Gastroesophageal sphincter (tissue), 4 donors: Measurements from ENCODE around the gene MAGEA6. TPM values are rescaled to one million over a fixed set of nuclear protein-coding genes. Genes with fewer than 3 reads are reported as not detected.
"Not testable (repeated sequence)": the region's sequence is repeated elsewhere in the genome, so short reads cannot be mapped to it uniquely, and the experiment has no call there.

Experiments used
- ATAC-seq: fragments of 150-250 bp; one replicate; pipeline ENCODE4 v1.9.1; 2016; ENCODE audit warnings: mild to moderate bottlenecking, moderate library complexity
- H3K27ac ChIP-seq, 4 donors: fragments of 200-600 bp; sonication (generic) in 3 of 4; 1 replicate in 3 of 4; 2 replicates in 1 of 4; pipeline ENCODE4 v1.5.1; 2016 to 2019
- H3K27me3 ChIP-seq: fragments of 200-600 bp; sonication (generic); one replicate; pipeline ENCODE4 v1.5.1; 2019
- H3K36me3 ChIP-seq, 2 donors: fragments of 200-600 bp; sonication (generic); one replicate each; pipeline ENCODE4 v1.5.1; 2019; ENCODE audit warnings: control low read depth in 1 of 2
- H3K4me1 ChIP-seq, 3 donors: fragments of 200-600 bp; sonication (generic); 1 replicate in 2 of 3; 2 replicates in 1 of 3; pipeline ENCODE4 v1.5.1; 2016 to 2019; ENCODE audit warnings: control low read depth in 2 of 3
- H3K4me3 ChIP-seq, 2 donors: fragments of 200-600 bp; sonication (generic); one replicate each; pipeline ENCODE4 v1.5.1; 2019; ENCODE audit warnings: mild to moderate bottlenecking in 1 of 2, moderate library complexity in 1 of 2
- H3K9me3 ChIP-seq, 3 donors: fragments of 200-600 bp; sonication (generic); one replicate each; pipeline ENCODE4 v1.5.1; 2017 to 2019; ENCODE audit warnings: control low read depth in 2 of 3
- EP300 ChIP-seq: sonication (generic); formaldehyde crosslinking; IDR thresholded peaks from one replicate; pipeline ENCODE4 v1.6.1; 2017; ENCODE audit warnings: antibody characterized with exemption, mild to moderate bottlenecking
- POLR2A ChIP-seq, 2 donors: fragments of 450-650 bp; IDR thresholded peaks; one replicate each; pipeline ENCODE4 v1.6.1; 2017; ENCODE audit warnings: antibody characterized with exemption in 2 of 2, mild to moderate bottlenecking in 2 of 2, moderate library complexity in 1 of 2
- POLR2AphosphoS5 ChIP-seq: sonication (generic); formaldehyde crosslinking; IDR thresholded peaks from one replicate; pipeline ENCODE4 v1.6.1; 2017; ENCODE audit warnings: antibody characterized with exemption
- WGBS, 2 donors: methylation state at CpG; one replicate each; pipeline ENCODE4 v1.1.5; 2018; ENCODE audit warnings: low coverage in 1 of 2; 5-methylcytosine and 5-hydroxymethylcytosine counted together
- total RNA-seq, 4 donors: library from RNA; depleted of rRNA; stranded (reverse); fragments of >200 nt; gene quantifications; one replicate each; pipeline ENCODE4 v1.1.0, GENCODE V29; 2016
- TF ChIP-seq, protein P1 (sequence below), 4 experiments: fragments of 200-600 bp in 2 of 4; fragments of 450-650 bp in 2 of 4; sonication (generic) in 1 of 4; IDR thresholded peaks; one replicate each; pipeline ENCODE4 v1.5.1; 2017 to 2019; ENCODE audit warnings: antibody characterized with exemption in 4 of 4, mild to moderate bottlenecking in 2 of 4, moderate library complexity in 2 of 4

MAGEA6 gene, protein sequence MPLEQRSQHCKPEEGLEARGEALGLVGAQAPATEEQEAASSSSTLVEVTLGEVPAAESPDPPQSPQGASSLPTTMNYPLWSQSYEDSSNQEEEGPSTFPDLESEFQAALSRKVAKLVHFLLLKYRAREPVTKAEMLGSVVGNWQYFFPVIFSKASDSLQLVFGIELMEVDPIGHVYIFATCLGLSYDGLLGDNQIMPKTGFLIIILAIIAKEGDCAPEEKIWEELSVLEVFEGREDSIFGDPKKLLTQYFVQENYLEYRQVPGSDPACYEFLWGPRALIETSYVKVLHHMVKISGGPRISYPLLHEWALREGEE
- not detected for total RNA-seq

DNA sequence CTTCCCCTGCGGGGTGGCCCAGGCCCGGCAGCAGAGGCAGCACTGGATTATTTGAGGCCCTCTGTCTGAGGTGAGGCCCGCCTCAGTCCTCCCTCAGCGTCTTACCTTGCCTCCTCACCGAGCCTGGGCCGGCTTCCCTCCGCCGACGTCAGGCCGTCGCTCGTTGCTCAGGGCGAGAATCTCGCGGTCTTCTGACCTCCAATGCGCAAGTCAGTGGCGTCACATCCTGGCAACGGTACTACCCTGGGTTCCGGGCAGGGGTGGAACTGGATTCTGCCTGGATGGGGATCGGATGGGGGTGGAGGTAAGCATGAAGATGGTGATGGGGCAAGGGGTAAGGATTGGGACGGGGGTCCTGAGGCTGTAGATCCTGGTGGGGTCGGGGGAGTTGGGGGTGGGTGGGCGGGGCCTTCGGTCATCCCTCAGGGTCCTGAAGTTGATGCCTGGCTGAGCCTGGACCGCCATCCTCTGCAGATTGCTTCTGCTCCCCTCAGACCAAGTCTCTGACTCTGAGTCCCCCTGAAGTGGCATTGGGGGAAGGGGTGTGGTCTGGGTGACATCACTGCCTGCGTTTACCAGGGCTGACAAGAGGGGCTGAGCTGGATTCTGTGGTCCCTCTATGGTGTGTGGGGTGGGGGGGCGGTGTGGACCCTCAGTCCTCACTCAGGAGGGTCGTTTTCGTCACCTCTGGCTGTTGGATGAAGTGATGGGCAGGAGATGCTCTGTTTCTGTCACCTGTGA lies at the start of gene MAGEA6:
TSS of gene MAGEA6 (minus strand) at position 141 of the 741 bp plus-strand sequence. CDS start 2,039 bp downstream, outside the sequence.
- not testable (repeated sequence) for H3K9me3 ChIP-seq, H3K36me3 ChIP-seq, H3K4me1 ChIP-seq, H3K27ac ChIP-seq, ATAC-seq, H3K27me3 ChIP-seq, H3K4me3 ChIP-seq
- WGBS, 2 donors: no CpG with 5 or more reads among the region's 29 CpGs

DNA sequence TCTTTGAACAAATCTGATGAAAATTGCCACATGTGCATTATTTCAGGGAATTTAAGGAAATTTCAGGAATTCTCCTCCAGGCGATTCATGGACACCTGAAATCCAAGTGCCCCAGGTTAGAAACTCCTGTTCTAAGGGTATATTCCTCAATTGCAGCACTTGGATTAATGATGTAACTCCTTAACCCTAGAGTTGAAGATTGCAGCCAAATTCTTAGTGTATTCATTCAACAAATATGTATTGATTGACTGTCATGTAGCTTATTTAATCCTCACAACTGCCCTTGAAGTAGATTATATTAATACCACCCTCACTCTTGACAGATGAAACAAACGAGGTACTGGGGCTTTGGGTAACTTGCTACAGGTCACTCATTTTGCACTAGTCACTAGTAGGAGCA lies 49.8 kb upstream of the MAGEA6 start:
- no peak overlapping the region for H3K4me3 ChIP-seq
- no peaks in the 10 kb centered on the region for H3K36me3 ChIP-seq
- no peaks in the 10 kb centered on the region for H3K4me1 ChIP-seq
- H3K27me3 ChIP-seq: no peaks in the 10 kb centered on the region
- no peak for TF ChIP-seq POLR2AphosphoS5
- TF ChIP-seq, protein P1, sequence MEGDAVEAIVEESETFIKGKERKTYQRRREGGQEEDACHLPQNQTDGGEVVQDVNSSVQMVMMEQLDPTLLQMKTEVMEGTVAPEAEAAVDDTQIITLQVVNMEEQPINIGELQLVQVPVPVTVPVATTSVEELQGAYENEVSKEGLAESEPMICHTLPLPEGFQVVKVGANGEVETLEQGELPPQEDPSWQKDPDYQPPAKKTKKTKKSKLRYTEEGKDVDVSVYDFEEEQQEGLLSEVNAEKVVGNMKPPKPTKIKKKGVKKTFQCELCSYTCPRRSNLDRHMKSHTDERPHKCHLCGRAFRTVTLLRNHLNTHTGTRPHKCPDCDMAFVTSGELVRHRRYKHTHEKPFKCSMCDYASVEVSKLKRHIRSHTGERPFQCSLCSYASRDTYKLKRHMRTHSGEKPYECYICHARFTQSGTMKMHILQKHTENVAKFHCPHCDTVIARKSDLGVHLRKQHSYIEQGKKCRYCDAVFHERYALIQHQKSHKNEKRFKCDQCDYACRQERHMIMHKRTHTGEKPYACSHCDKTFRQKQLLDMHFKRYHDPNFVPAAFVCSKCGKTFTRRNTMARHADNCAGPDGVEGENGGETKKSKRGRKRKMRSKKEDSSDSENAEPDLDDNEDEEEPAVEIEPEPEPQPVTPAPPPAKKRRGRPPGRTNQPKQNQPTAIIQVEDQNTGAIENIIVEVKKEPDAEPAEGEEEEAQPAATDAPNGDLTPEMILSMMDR (IDR thresholded peaks at IDR 0.05): no peak
- no peak for TF ChIP-seq POLR2A (IDR thresholded peaks at IDR 0.05)
- H3K27ac ChIP-seq: no peak overlapping the region
- WGBS, 2 donors: 67 to 100% methylated on average over 1 of the region's 2 CpGs
- H3K9me3 ChIP-seq: no peaks in the 10 kb centered on the region
- no peak for ATAC-seq

DNA sequence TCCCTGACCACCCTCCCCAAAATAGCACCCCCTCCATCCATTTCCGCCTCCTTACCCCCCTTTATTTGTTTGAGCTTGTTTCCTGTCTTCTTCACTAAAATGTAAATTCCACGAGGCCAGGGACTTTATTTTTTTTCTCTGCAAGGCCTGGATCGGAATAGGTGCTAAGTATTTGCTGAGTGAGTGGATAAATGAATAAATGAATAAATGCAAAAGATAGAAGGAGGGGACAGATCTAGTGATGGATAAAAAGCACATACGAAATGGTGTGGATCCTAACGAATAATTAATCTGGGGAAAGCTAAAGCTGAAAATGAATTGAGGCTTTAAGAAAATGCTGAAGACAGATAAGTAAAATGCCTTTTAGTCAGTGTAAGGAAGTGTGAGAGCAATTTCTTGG lies 48.9 kb upstream of the MAGEA6 start:
- Histone ChIP-seq H3K9me3 (no peaks in the 10 kb centered on the region), H3K4me1 (no peaks in the 10 kb centered on the region), H3K27me3 (no peaks in the 10 kb centered on the region), H3K27ac (no peak overlapping the region), H3K36me3 (no peaks in the 10 kb centered on the region), H3K4me3 (no peak overlapping the region)
- TF ChIP-seq POLR2AphosphoS5 (no peak), POLR2A (IDR thresholded peaks at IDR 0.05) (no peak), EP300 (no peak)
- TF ChIP-seq, protein P1 (IDR thresholded peaks at IDR 0.05): no peak
- WGBS, 2 donors: 50 to 60% methylated on average over 1 to 2 of the region's 5 CpGs
- no peak for ATAC-seq

DNA sequence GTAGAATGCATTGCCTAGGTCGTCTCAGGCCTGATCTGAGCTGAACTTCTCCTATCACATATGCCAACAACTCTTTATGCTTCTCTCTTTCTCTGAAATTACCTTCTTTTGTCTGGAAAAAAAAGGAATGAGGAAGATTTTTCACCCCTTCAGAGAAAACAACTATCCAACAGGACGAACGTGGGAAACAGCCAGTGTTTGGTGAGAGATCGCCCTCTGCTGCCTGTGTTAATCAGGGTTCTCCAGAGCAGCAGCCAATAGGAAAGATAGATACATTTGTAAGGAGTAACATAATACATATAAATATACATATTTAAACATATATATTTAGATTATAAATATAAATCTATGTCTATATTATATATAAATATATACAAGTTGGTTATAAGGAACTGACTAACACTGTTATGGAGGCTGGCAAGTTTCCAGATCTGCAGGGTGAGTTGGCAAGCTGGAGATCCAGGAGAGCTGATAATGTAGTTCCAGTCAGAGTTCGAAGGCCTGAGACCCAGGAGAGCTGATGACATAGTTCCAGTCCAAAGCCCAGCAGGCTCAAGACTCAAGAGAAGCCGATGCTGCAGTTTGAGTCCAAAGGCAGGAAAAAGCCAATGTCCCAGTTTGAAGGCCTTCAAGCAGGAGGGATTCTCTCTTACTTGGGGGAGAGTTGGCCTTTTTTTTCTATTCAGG lies 47.7 kb upstream of the MAGEA6 start:
- H3K36me3 ChIP-seq: no peaks in the 10 kb centered on the region
- WGBS, 2 donors: 22 to 42% methylated on average over 4 to 5 of the region's 6 CpGs
- no peak for TF ChIP-seq EP300
- TF ChIP-seq, protein P1 (IDR thresholded peaks at IDR 0.05): no peak
- no peak for TF ChIP-seq POLR2AphosphoS5
- no peak for TF ChIP-seq POLR2A (IDR thresholded peaks at IDR 0.05)
- H3K4me3 ChIP-seq: no peak overlapping the region
- H3K9me3 ChIP-seq: no peaks in the 10 kb centered on the region
- no peak overlapping the region for H3K27ac ChIP-seq
- H3K27me3 ChIP-seq: no peaks in the 10 kb centered on the region
- H3K4me1 ChIP-seq: no peaks in the 10 kb centered on the region
- no peak for ATAC-seq

DNA sequence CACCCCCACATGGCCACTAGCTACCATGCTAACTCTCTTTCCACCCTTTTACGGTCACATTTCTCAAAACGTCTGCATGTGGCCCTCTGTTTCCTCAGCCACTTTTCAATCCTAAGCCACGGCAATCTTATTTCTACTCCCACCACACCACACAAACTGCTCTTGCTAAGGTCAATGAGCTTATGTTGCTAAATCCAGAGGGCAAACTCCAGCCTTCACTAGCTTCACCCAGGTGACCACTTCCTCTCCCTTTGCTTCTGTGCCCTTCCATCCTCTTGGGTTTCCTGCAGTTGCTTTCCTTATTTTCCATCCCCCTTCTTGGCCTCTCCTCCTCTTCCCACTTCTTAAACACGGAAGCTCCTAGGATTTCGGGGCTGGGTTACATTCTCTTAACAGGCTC lies 44.6 kb upstream of the MAGEA6 start:
- TF ChIP-seq, protein P1 (IDR thresholded peaks at IDR 0.05): no peak
- TF ChIP-seq POLR2AphosphoS5: no peak
- no peak for TF ChIP-seq POLR2A (IDR thresholded peaks at IDR 0.05)
- TF ChIP-seq EP300: no peak
- H3K4me3 ChIP-seq: no peak overlapping the region

More for the DNA sequence above, 44.6 kb upstream of the MAGEA6 start:
- WGBS, 2 donors: 72 to 77% methylated on average over 4 to 5 of the region's 5 CpGs
- Histone ChIP-seq H3K27me3 (peaks cover 3% of the 10 kb centered on the region), H3K27ac (no peak overlapping the region), H3K9me3 (no peaks in the 10 kb centered on the region), H3K36me3 (no peaks in the 10 kb centered on the region), H3K4me1 (no peaks in the 10 kb centered on the region)
- no peak for ATAC-seq
